ENCODE data around the gene INPP5J. TPM values are rescaled to one million over a fixed set of nuclear protein-coding genes. Genes with fewer than 3 reads are reported as not detected.
"Not testable (repeated sequence)": the region's sequence is repeated elsewhere in the genome, so short reads cannot be mapped to it uniquely, and the experiment has no call there.

INPP5J gene
- total RNA-seq, 1 experiment from 2014 or later, result not detected

GRCh38 chr22:31148488-31148887 lies 25.7 kb downstream of the INPP5J start:
- H3K4me3 ChIP-seq, result no peak overlapping the region
- H3K36me3 ChIP-seq, result no peaks in the 10 kb centered on the region
- no peaks in the 10 kb centered on the region for H3K27me3 ChIP-seq
- H3K9me3 ChIP-seq, result no peaks in the 10 kb centered on the region
- peak; percentile 78 for DNase-seq

- Histone ChIP-seq H3K9me3 (no peaks in the 10 kb centered on the region), H3K36me3 (no peaks in the 10 kb centered on the region), H3K4me3 (no peak overlapping the region), H3K27me3 (no peaks in the 10 kb centered on the region)
- peak; percentile 72 for DNase-seq
Observed at GRCh38 chr22:31148953-31149627, 26.3 kb downstream of the INPP5J start.

GRCh38 chr22:31150615-31151014 lies 27.8 kb downstream of the INPP5J start:
- Histone ChIP-seq H3K27me3 (no peaks in the 10 kb centered on the region), H3K4me3 (no peak overlapping the region), H3K9me3 (no peaks in the 10 kb centered on the region), H3K36me3 (no peaks in the 10 kb centered on the region)
- no peak for DNase-seq

- Histone ChIP-seq H3K4me3 (no peak overlapping the region), H3K9me3 (no peaks in the 10 kb centered on the region), H3K36me3 (no peaks in the 10 kb centered on the region), H3K27me3 (no peaks in the 10 kb centered on the region)
- no peak for DNase-seq
Observed at GRCh38 chr22:31151872-31152271, 29.1 kb downstream of the INPP5J start.

GRCh38 chr22:31153357-31153756 lies 30.6 kb downstream of the INPP5J start:
- Histone ChIP-seq H3K9me3 (no peaks in the 10 kb centered on the region), H3K36me3 (no peaks in the 10 kb centered on the region)

GRCh38 chr22:31154975-31155374 lies 32.2 kb downstream of the INPP5J start:
- Histone ChIP-seq H3K9me3 (no peaks in the 10 kb centered on the region; the same call in 1 of the 2 replicates), H3K36me3 (no peaks in the 10 kb centered on the region), H3K4me3 (no peak overlapping the region), H3K27me3 (no peaks in the 10 kb centered on the region)
- no peak for DNase-seq

More at GRCh38 chr22:31153357-31153756, 30.6 kb downstream of the INPP5J start:
- H3K4me3 ChIP-seq, result no peak overlapping the region
- H3K27me3 ChIP-seq, result no peaks in the 10 kb centered on the region
- no peak for DNase-seq

- no peaks in the 10 kb centered on the region for H3K36me3 ChIP-seq
- no peak for DNase-seq
- no peaks in the 10 kb centered on the region for H3K27me3 ChIP-seq
- H3K9me3 ChIP-seq, result no peaks in the 10 kb centered on the region; the same call in 1 of the 2 replicates
- no peak overlapping the region for H3K4me3 ChIP-seq
Observed at GRCh38 chr22:31155422-31155821, 32.7 kb downstream of the INPP5J start.

- H3K4me3 ChIP-seq, result peak overlapping the region; percentile 74
- DNase-seq, result no peak
Observed at GRCh38 chr22:31160328-31160978, 37.7 kb downstream of the INPP5J start.

GRCh38 chr22:31161386-31161785 lies 38.6 kb downstream of the INPP5J start:
- peak overlapping the region; percentile 74 for H3K4me3 ChIP-seq
- H3K9me3 ChIP-seq, result no peaks in the 10 kb centered on the region; the same call in 1 of the 2 replicates
- H3K27me3 ChIP-seq, result no peaks in the 10 kb centered on the region
- H3K36me3 ChIP-seq, result peaks cover 39% of the 10 kb centered on the region
- no peak for DNase-seq

More at GRCh38 chr22:31160328-31160978, 37.7 kb downstream of the INPP5J start:
- Histone ChIP-seq H3K36me3 (peaks cover 31% of the 10 kb centered on the region), H3K9me3 (no peaks in the 10 kb centered on the region; the same call in 1 of the 2 replicates), H3K27me3 (no peaks in the 10 kb centered on the region)

- DNase-seq, result no peak
- Histone ChIP-seq H3K27me3 (no peaks in the 10 kb centered on the region), H3K4me3 (peak overlapping the region; percentile 4; the same call in 1 of the 2 replicates), H3K9me3 (no peaks in the 10 kb centered on the region; the same call in 1 of the 2 replicates), H3K36me3 (peaks cover 47% of the 10 kb centered on the region)
Observed at GRCh38 chr22:31162015-31162765, 39.4 kb downstream of the INPP5J start.

- DNase-seq, result no peak
- Histone ChIP-seq H3K27me3 (no peaks in the 10 kb centered on the region), H3K4me3 (no peak overlapping the region), H3K9me3 (no peaks in the 10 kb centered on the region), H3K36me3 (peaks cover 39% of the 10 kb centered on the region)
Observed at GRCh38 chr22:31170971-31171370, 48.2 kb downstream of the INPP5J start.

- H3K36me3 ChIP-seq, result peaks cover 34% of the 10 kb centered on the region
- H3K27me3 ChIP-seq, H3K4me3 ChIP-seq, H3K9me3 ChIP-seq, DNase-seq: not testable (repeated sequence)
Observed at GRCh38 chr22:31171734-31172133, 49.0 kb downstream of the INPP5J start.

- Histone ChIP-seq H3K27me3 (no peaks in the 10 kb centered on the region), H3K9me3 (no peaks in the 10 kb centered on the region), H3K36me3 (peaks cover 39% of the 10 kb centered on the region), H3K4me3 (no peak overlapping the region)
- DNase-seq, result peak; percentile 42
Observed at GRCh38 chr22:31173386-31174145, 50.8 kb downstream of the INPP5J start.

GRCh38 chr22:31176923-31177322 lies 54.2 kb downstream of the INPP5J start:
- no peak for DNase-seq

GRCh38 chr22:31177420-31178162 lies 54.8 kb downstream of the INPP5J start:
- DNase-seq, result peak; percentile 95
- Histone ChIP-seq H3K9me3 (no peaks in the 10 kb centered on the region), H3K36me3 (peaks cover 55% of the 10 kb centered on the region), H3K4me3 (no peak overlapping the region), H3K27me3 (no peaks in the 10 kb centered on the region)

More at GRCh38 chr22:31176923-31177322, 54.2 kb downstream of the INPP5J start:
- Histone ChIP-seq H3K36me3 (peaks cover 54% of the 10 kb centered on the region), H3K27me3 (no peaks in the 10 kb centered on the region), H3K9me3 (no peaks in the 10 kb centered on the region), H3K4me3 (no peak overlapping the region)

GRCh38 chr22:31178859-31179258 lies 56.1 kb downstream of the INPP5J start:
- Histone ChIP-seq H3K4me3 (no peak overlapping the region), H3K9me3 (no peaks in the 10 kb centered on the region), H3K27me3 (no peaks in the 10 kb centered on the region), H3K36me3 (peaks cover 57% of the 10 kb centered on the region)
- DNase-seq, result no peak

All from MG63 (cell line).